Small intestine (tissue), 7 donors: Measurements from ENCODE around the gene TRIM27. TPM values are rescaled to one million over a fixed set of nuclear protein-coding genes. Genes with fewer than 3 reads are reported as not detected.
"Not testable (repeated sequence)": the region's sequence is repeated elsewhere in the genome, so short reads cannot be mapped to it uniquely, and the experiment has no call there.

Experiments
- DNase-seq, 2 donors: peaks; one replicate each; pipeline versions ENCODE4 v3.0.0 to v3.0.0-alpha.2; 2013
- FAIRE-seq: peaks from 2 replicates; lab custom pipeline; 2012; peaks lifted over from hg19 to GRCh38; lab: Jason Lieb, UNC
- H3K27ac ChIP-seq, 3 donors: one replicate each; pipeline ENCODE4 v1.5.1; 2013; ENCODE audit warnings: low read length in 2 of 3, mild to moderate bottlenecking in 2 of 3, control low read depth in 1 of 3, inconsistent platforms in 1 of 3, low read depth in 1 of 3, moderate library complexity in 1 of 3
- H3K27me3 ChIP-seq, 3 donors: one replicate each; pipeline ENCODE4 v1.6.1; 2013; ENCODE audit warnings: low read length in 3 of 3, inconsistent platforms in 1 of 3; ENCODE audit not compliant: control insufficient read depth in 3 of 3, insufficient read depth in 3 of 3
- H3K36me3 ChIP-seq, 3 donors: one replicate each; pipeline ENCODE4 v1.6.1; 2013; ENCODE audit warnings: low read length in 3 of 3, inconsistent platforms in 1 of 3, low read depth in 1 of 3, mild to moderate bottlenecking in 1 of 3, moderate library complexity in 1 of 3; ENCODE audit not compliant: control insufficient read depth in 3 of 3, insufficient read depth in 2 of 3
- H3K4me1 ChIP-seq, 3 donors: one replicate each; pipeline ENCODE4 v1.6.1; 2013; ENCODE audit warnings: low read length in 2 of 3, inconsistent platforms in 1 of 3, low read depth in 1 of 3, mild to moderate bottlenecking in 1 of 3, moderate library complexity in 1 of 3; ENCODE audit not compliant: control insufficient read depth in 3 of 3, insufficient read depth in 2 of 3
- H3K4me3 ChIP-seq, 3 donors: one replicate each; pipeline ENCODE4 v1.5.1; 2013; ENCODE audit warnings: low read length in 3 of 3, control low read depth in 1 of 3, inconsistent platforms in 1 of 3, low read depth in 1 of 3, mild to moderate bottlenecking in 1 of 3, moderate library complexity in 1 of 3
- H3K9me3 ChIP-seq, 2 donors: one replicate each; pipeline ENCODE4 v1.6.1; 2013; ENCODE audit warnings: low read depth in 1 of 2, low read length in 1 of 2; ENCODE audit not compliant: control insufficient read depth in 2 of 2, insufficient read depth in 1 of 2
- WGBS, 3 donors: extraction: QIAGEN DNeasy Blood & Tissue Kit; methylation state at CpG; one replicate each; pipeline ENCODE4 v1.1.7; 2013; 5-methylcytosine and 5-hydroxymethylcytosine counted together
- polyA plus RNA-seq, 4 donors: library from polyadenylated mRNA; stranded (reverse) in 3 of 4; unstranded in 1 of 4; fragments of 200-250 nt in 3 of 4; fragments of 120-200 nt in 1 of 4; gene quantifications; one replicate each; pipeline versions ENCODE4 v1.2.1 to v1.2.3, GENCODE V29; 2013
- donor health status: healthy with polysubstance abuse.
- donor health status: control.
- donor health status: control.
- donor health status: Bipolar disorder and iron deficiency.
- donor health status: healthy.

Gene TRIM27
- polyA plus RNA-seq, 4 donors = 30.5 to 63.8 (median 36.7) TPM

- no peak for FAIRE-seq
- Histone ChIP-seq H3K27ac (no peak overlapping the region), H3K4me1 (peaks cover 2 to 7% (median 3%) of the 10 kb centered on the region in 3 donors), H3K4me3 (no peak overlapping the region), H3K9me3 (peaks cover 0 to 7% of the 10 kb centered on the region in 2 donors), H3K27me3 (no peaks in the 10 kb centered on the region), H3K36me3 (no peaks in the 10 kb centered on the region)
- DNase-seq = no peak
- 47 to 70% (median 63%) methylated on average over 2 of the region's 2 CpGs for WGBS, 3 donors
These were observed 54.9 kb downstream of the TRIM27 start for GRCh38 chr6:28868873-28869272.

- peak overlapping the region in 2 of 3 donors; percentile 75 to 93 for H3K27ac ChIP-seq
- 23 to 34% (median 33%) methylated on average over 5 of the region's 5 CpGs for WGBS, 3 donors
- peaks cover 3 to 7% (median 6%) of the 10 kb centered on the region in 3 donors for H3K4me1 ChIP-seq
- DNase-seq (peak in 1 of 2 donors; percentile 22), FAIRE-seq (no peak)
- peaks cover 0 to 10% of the 10 kb centered on the region in 2 donors for H3K9me3 ChIP-seq
- H3K36me3 ChIP-seq = no peaks in the 10 kb centered on the region
- H3K27me3 ChIP-seq = peaks cover 0 to 10% (median 0%) of the 10 kb centered on the region in 3 donors
- peak overlapping the region in 2 of 3 donors; percentile 56 to 65 for H3K4me3 ChIP-seq
These were observed 56.7 kb downstream of the TRIM27 start for GRCh38 chr6:28867086-28867409.

GRCh38 chr6:28866205-28867085 lies 57.3 kb downstream of the TRIM27 start:
- DNase-seq = peak; percentile 69 to 90
- not testable (repeated sequence) for H3K36me3 ChIP-seq, FAIRE-seq, H3K4me1 ChIP-seq
- Histone ChIP-seq H3K27ac (peak overlapping the region; percentile 75 to 93 (median 78)), H3K9me3 (peaks cover 0 to 11% of the 10 kb centered on the region in 2 donors), H3K27me3 (peaks cover 0 to 11% (median 0%) of the 10 kb centered on the region in 3 donors), H3K4me3 (peak overlapping the region; percentile 33 to 65 (median 56))
- 0 to 1% (median 1%) methylated on average over 52 to 60 of the region's 60 CpGs for WGBS, 3 donors

- peak; percentile 31 to 41 for DNase-seq
- H3K9me3 ChIP-seq = peaks cover 0 to 11% of the 10 kb centered on the region in 2 donors
- H3K27ac ChIP-seq = peak overlapping the region in 1 of 3 donors; percentile 93
- no peaks in the 10 kb centered on the region for H3K36me3 ChIP-seq
- peaks cover 3 to 7% (median 6%) of the 10 kb centered on the region in 3 donors for H3K4me1 ChIP-seq
- peaks cover 0 to 16% (median 0%) of the 10 kb centered on the region in 3 donors for H3K27me3 ChIP-seq
- peak overlapping the region in 1 of 3 donors; percentile 56 for H3K4me3 ChIP-seq
- FAIRE-seq = no peak
- 83 to 85% (median 84%) methylated on average over 25 of the region's 25 CpGs for WGBS, 3 donors
These were observed 58.2 kb downstream of the TRIM27 start for GRCh38 chr6:28865401-28866204.

DNA sequence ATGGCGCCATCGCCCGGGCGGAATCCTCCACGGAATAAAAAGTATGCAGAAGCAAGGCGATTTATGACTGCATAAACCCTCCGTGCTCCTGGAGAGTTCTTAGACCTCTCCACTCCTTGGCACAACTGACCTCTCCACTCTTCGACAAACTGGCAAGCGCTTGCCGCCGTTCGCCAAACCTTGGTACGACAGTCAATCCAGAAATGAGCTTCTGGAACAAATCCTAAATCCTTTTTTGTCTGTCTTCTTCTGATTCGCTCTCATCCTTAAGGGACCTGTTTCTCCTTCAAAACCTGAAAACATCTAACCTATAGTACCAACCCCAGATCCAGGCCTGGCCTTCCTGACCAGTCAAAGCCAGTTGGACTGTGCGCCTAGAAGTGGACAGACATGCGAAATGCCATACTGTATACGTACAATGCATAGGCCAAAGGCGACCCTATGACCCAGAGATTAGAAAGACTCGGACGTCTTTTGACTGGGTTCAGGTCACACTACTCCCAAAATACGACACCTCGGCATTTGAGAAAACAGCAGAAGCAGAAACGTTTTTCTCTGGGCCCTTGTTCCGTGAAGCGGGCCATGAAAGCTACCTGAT lies 59.4 kb downstream of the TRIM27 start:
- no peak for DNase-seq
- no peak for FAIRE-seq
- Histone ChIP-seq H3K27me3 (peaks cover 0 to 18% (median 0%) of the 10 kb centered on the region in 3 donors), H3K9me3 (peaks cover 0 to 11% of the 10 kb centered on the region in 2 donors), H3K4me3 (peak overlapping the region; percentile 57 to 76 (median 62)), H3K4me1 (peaks cover 3 to 7% (median 6%) of the 10 kb centered on the region in 3 donors), H3K27ac (peak overlapping the region in 2 of 3 donors; percentile 48 to 70), H3K36me3 (no peaks in the 10 kb centered on the region)
- WGBS, 3 donors = 35 to 46% (median 37%) methylated on average over 21 to 25 of the region's 25 CpGs

GRCh38 chr6:28863604-28864325 lies 60.0 kb downstream of the TRIM27 start:
- Histone ChIP-seq H3K27me3 (peaks cover 0 to 18% (median 0%) of the 10 kb centered on the region in 3 donors), H3K27ac (peak overlapping the region in 2 of 3 donors; percentile 48 to 70), H3K9me3 (peaks cover 0 to 11% of the 10 kb centered on the region in 2 donors), H3K4me1 (peaks cover 3 to 7% (median 6%) of the 10 kb centered on the region in 3 donors), H3K36me3 (no peaks in the 10 kb centered on the region), H3K4me3 (peak overlapping the region; percentile 57 to 76 (median 62))
- FAIRE-seq (no peak), DNase-seq (peak; percentile 80 to 90)
- 0 to 1% (median 0%) methylated on average over 46 to 47 of the region's 47 CpGs for WGBS, 3 donors

DNA sequence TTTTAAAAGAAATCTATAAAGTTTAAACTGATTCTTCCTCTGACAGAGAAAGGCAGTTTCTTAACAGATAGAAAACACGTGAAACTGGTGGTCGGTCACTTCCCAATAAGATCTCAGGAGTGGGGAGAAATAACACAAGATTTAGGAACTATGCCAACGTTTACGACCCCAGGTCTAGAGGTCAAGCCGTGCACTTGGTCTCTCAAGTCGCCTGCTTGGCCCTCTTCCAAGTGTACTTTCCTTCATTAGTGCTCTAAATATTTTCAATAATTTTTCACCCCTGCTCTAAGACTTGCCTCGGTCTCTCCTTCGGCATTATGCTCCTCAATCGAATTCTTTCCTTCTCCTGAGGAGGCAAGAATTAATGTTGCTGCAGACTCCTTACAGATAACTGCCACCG lies 61.7 kb downstream of the TRIM27 start:
- Histone ChIP-seq H3K36me3 (no peaks in the 10 kb centered on the region), H3K4me3 (no peak overlapping the region), H3K9me3 (peaks cover 0 to 11% of the 10 kb centered on the region in 2 donors), H3K4me1 (peaks cover 3 to 7% (median 6%) of the 10 kb centered on the region in 3 donors), H3K27ac (no peak overlapping the region), H3K27me3 (peaks cover 0 to 21% (median 0%) of the 10 kb centered on the region in 3 donors)
- 56 to 71% (median 68%) methylated on average over 10 of the region's 10 CpGs for WGBS, 3 donors
- FAIRE-seq = no peak
- no peak for DNase-seq
